ENCODE data around the gene SETSIP.

DNA sequence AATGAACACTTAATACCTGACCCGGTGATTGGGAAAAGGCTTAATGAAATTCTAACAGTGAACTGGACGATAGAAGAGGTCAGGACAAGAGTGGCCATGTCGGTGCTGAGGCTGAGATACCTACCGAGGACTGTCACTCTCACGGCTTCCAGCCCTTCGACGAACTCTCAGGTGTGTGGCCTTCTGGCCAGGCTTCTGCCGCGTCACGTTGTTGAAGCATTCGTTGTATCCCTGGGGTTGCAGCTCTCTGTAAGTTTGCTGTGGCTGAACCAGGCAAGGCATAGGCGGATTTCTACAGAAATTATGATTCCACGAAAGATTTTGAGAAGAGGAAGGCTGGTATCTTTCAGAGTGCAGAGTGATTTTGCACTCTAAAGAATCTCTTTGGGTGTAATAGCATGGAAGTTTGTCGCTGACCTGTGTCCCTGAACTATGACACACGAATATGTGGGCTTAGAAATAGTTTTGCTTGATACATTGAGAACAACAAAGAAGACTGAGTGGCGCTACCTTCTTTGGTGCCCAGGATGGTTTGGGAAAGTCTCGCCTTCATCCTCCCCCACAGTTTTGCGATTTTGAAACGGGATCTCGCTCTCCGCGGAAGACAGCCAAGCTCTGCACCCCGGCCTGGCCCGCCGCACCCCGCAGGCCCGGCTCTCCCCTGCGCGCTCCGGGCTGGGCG is 45.8 kb downstream of the SETSIP start:
- TF ChIP-seq, protein P1, sequence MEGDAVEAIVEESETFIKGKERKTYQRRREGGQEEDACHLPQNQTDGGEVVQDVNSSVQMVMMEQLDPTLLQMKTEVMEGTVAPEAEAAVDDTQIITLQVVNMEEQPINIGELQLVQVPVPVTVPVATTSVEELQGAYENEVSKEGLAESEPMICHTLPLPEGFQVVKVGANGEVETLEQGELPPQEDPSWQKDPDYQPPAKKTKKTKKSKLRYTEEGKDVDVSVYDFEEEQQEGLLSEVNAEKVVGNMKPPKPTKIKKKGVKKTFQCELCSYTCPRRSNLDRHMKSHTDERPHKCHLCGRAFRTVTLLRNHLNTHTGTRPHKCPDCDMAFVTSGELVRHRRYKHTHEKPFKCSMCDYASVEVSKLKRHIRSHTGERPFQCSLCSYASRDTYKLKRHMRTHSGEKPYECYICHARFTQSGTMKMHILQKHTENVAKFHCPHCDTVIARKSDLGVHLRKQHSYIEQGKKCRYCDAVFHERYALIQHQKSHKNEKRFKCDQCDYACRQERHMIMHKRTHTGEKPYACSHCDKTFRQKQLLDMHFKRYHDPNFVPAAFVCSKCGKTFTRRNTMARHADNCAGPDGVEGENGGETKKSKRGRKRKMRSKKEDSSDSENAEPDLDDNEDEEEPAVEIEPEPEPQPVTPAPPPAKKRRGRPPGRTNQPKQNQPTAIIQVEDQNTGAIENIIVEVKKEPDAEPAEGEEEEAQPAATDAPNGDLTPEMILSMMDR (conservative IDR thresholded peaks at IDR 0.05 in 1 of 2, IDR thresholded peaks at IDR 0.05 in 1 of 2; ENCODE audit: low read depth in 1 of 2, low read length in 2 of 2): no peak
- no peak for TF ChIP-seq EZH2 (IDR thresholded peaks at IDR 0.05; ENCODE audit: low read length, missing control alignments)
